Pancreas (tissue), 10 donors: ENCODE measurements around the gene KCTD17. TPM values are rescaled to one million over a fixed set of nuclear protein-coding genes. Genes with fewer than 3 reads are reported as not detected.

ENCODE experiments used
- ATAC-seq, 4 donors: fragments of 200-7000 bp; cut with Tn5 transposase; one replicate each; pipeline versions ENCODE4 v1.8.0 to v1.9.1; 2020; ENCODE audit warnings: mild to moderate bottlenecking in 4 of 4, moderate library complexity in 4 of 4
- DNase-seq, 6 donors: peaks; one replicate each; pipeline ENCODE4 v3.0.0-alpha.2; 2020
- FAIRE-seq: peaks from 2 replicates; lab custom pipeline; 2012; peaks lifted over from hg19 to GRCh38; lab: Jason Lieb, UNC
- H3K27ac ChIP-seq, 4 donors: fragments of 200-600 bp; sonication (generic); 1 replicate in 3 of 4; 2 replicates in 1 of 4; pipeline versions ENCODE4 v1.5.0 to v1.8.0; 2020
- H3K27me3 ChIP-seq, 4 donors: fragments of 200-600 bp; one replicate each; pipeline ENCODE4 v1.8.0; 2021
- H3K36me3 ChIP-seq, 3 donors: fragments of 200-600 bp; sonication (generic) in 1 of 3; one replicate each; pipeline versions ENCODE4 v1.5.0 to v1.8.0; 2020 to 2021
- H3K4me1 ChIP-seq, 3 donors: fragments of 200-600 bp; one replicate each; pipeline ENCODE4 v1.8.0; 2021
- H3K4me3 ChIP-seq, 4 donors: fragments of 200-600 bp; sonication (generic) in 2 of 4; one replicate each; pipeline versions ENCODE4 v1.5.0 to v1.8.0; 2020 to 2021
- H3K9me3 ChIP-seq, 4 donors: fragments of 200-600 bp; one replicate each; pipeline ENCODE4 v1.8.0; 2021
- CTCF ChIP-seq, 4 donors: fragments of 200-600 bp; sonication (generic) in 3 of 4; IDR thresholded peaks; one replicate each; pipeline versions ENCODE4 v1.5.0 to v1.8.0; 2021; ENCODE audit warnings: antibody characterized with exemption in 4 of 4
- WGBS, 2 donors: extraction: QIAGEN DNeasy Blood & Tissue Kit; methylation state at CpG; one replicate each; pipeline ENCODE4 v1.1.7; 2013; 5-methylcytosine and 5-hydroxymethylcytosine counted together
- intact Hi-C, 3 donors: fragments of 100-400 bp; cut with DNase I; formaldehyde crosslinking; loops; one replicate each; pipeline versions ENCODE4 v1.11.1 to v1.14.2; 2022
- polyA plus RNA-seq, 2 donors: library from polyadenylated mRNA; stranded (reverse); fragments of 200-250 nt; gene quantifications; one replicate each; pipeline ENCODE4 v1.2.3, GENCODE V29; 2013
- total RNA-seq, 6 donors: library from RNA; stranded (reverse); fragmentation: NEBNext Ultra II Directional in 4 of 6; extraction: Animal tissue kit (Norgen Biotek cat#: 25700) in 4 of 6; gene quantifications; one replicate each; pipeline versions ENCODE4 v1.2.1 to v1.2.4, GENCODE V29; 2021 to 2023
- donor health status: healthy with polysubstance abuse.
- donor health status: DM: no; HTN: no; CAD: no; lungs with moderate emphysema.
- donor health status: DM: no; HTN: no; CAD: no.
- donor health status: control.
- donor health status: control.
- donor health status: Bipolar disorder and iron deficiency.
- donor health status: DM: yes; HTN: yes; CAD: no.
- donor health status: DM: no; HTN: no; CAD: no.
- donor health status: DM: no; HTN: no; CAD: no.
- donor health status: DM: yes; HTN: yes; CAD: no.

Gene KCTD17
- total and polyA plus RNA-seq, 8 donors: 2.6 to 11.8 (median 4.4) TPM

- intact Hi-C loops: no loop called here
- DNase-seq (peak in 1 of 6 donors; percentile 45), FAIRE-seq (no peak), ATAC-seq (no peak)
- H3K9me3 ChIP-seq: no peaks in the 10 kb centered on the region
- TF ChIP-seq CTCF (IDR thresholded peaks at IDR 0.05): no peak
- no peaks in the 10 kb centered on the region for H3K27me3 ChIP-seq
- no peak overlapping the region for H3K4me3 ChIP-seq
- no peaks in the 10 kb centered on the region for H3K4me1 ChIP-seq
- H3K36me3 ChIP-seq: no peaks in the 10 kb centered on the region
- 79 to 91% methylated on average over 6 to 9 of the region's 9 CpGs for WGBS, 2 donors
- H3K27ac ChIP-seq: no peak overlapping the region
Measured at GRCh38 chr22:37057226-37057625, 5.7 kb downstream of the KCTD17 start.

GRCh38 chr22:37057796-37058510, 6.4 kb downstream of the KCTD17 start:
- H3K4me3 ChIP-seq: no peak overlapping the region
- no peaks in the 10 kb centered on the region for H3K4me1 ChIP-seq
- DNase-seq (no peak), ATAC-seq (no peak), FAIRE-seq (no peak)
- intact Hi-C loops: no loop called here
- no peaks in the 10 kb centered on the region for H3K36me3 ChIP-seq
- no peak for TF ChIP-seq CTCF (IDR thresholded peaks at IDR 0.05)
- H3K27me3 ChIP-seq: no peaks in the 10 kb centered on the region
- no peaks in the 10 kb centered on the region for H3K9me3 ChIP-seq
- 78 to 84% methylated on average over 12 of the region's 12 CpGs for WGBS, 2 donors
- no peak overlapping the region for H3K27ac ChIP-seq

GRCh38 chr22:37058917-37059701, 7.6 kb downstream of the KCTD17 start:
- no peak for ATAC-seq
- intact Hi-C loops: no loop called here

GRCh38 chr22:37059876-37060449, 8.4 kb downstream of the KCTD17 start:
- ATAC-seq: no peak

More at GRCh38 chr22:37058917-37059701, 7.6 kb downstream of the KCTD17 start:
- FAIRE-seq (no peak), DNase-seq (peak in 1 of 6 donors; percentile 39)
- no peaks in the 10 kb centered on the region for H3K36me3 ChIP-seq
- no peaks in the 10 kb centered on the region for H3K4me1 ChIP-seq
- WGBS, 2 donors: 83 to 93% methylated on average over 28 of the region's 28 CpGs
- H3K4me3 ChIP-seq: no peak overlapping the region
- H3K27me3 ChIP-seq: no peaks in the 10 kb centered on the region
- no peaks in the 10 kb centered on the region for H3K9me3 ChIP-seq
- no peak for TF ChIP-seq CTCF (IDR thresholded peaks at IDR 0.05)
- H3K27ac ChIP-seq: no peak overlapping the region

More at GRCh38 chr22:37059876-37060449, 8.4 kb downstream of the KCTD17 start:
- 72 to 82% methylated on average over 9 of the region's 9 CpGs for WGBS, 2 donors
- DNase-seq: peak in 1 of 6 donors; percentile 45
- no peaks in the 10 kb centered on the region for H3K36me3 ChIP-seq
- H3K4me1 ChIP-seq: no peaks in the 10 kb centered on the region
- H3K27me3 ChIP-seq: no peaks in the 10 kb centered on the region
- no peaks in the 10 kb centered on the region for H3K9me3 ChIP-seq
- TF ChIP-seq CTCF (IDR thresholded peaks at IDR 0.05): no peak
- intact Hi-C loops: no loop called here
- no peak overlapping the region for H3K27ac ChIP-seq
- H3K4me3 ChIP-seq: no peak overlapping the region
- FAIRE-seq: no peak
